CD1c-positive myeloid dendritic cell (primary cell): ENCODE results near the gene LCNL1.

Experiments used
- DNase-seq: peaks from one replicate; pipeline ENCODE4 v3.0.0-alpha.2; 2016; ENCODE audit errors: extremely low spot score

Gene LCNL1

GRCh38 chr9:136982232-136983051 is at the start of gene LCNL1:
Gene LCNL1, plus strand, starts transcription at chr9:136982993. Its CDS starts 594 bp downstream, at chr9:136983587.
- no peak for DNase-seq

- no peak for DNase-seq
Observed at GRCh38 chr9:136934277-136934676, 48.5 kb upstream of the LCNL1 start.

- DNase-seq = peak; percentile 24
Observed at GRCh38 chr9:136935651-136936050, 47.1 kb upstream of the LCNL1 start.

DNA sequence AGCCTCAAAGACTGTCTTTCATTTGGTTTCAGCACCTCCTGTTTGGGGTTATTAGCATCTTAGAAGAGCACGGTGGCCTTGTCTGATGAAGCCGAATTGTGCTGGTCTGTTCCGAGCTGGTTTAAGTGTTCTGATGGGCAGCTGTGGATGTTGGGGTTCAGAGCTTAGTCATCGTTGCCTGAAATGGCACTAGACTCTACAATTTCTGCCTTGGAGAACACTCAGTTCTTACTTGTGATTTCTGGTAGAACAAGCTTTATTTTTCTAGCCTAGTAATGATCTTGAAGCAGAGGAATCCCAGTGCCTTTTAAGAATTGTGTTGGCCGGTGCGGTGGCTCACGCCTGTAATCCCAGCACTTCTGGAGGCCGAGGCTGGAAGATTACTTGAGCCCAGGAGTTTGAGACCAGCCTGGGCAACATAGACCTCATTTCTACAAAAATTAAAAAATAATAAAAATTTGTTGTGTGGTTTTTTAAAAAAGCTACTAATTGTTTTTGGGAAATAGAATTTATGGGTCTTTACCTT is 46.1 kb upstream of the LCNL1 start:
- no peak for DNase-seq

- no peak for DNase-seq
Observed at GRCh38 chr9:136937186-136938001, 45.4 kb upstream of the LCNL1 start.

- no peak for DNase-seq
Observed at GRCh38 chr9:136939431-136939995, 43.3 kb upstream of the LCNL1 start.

DNA sequence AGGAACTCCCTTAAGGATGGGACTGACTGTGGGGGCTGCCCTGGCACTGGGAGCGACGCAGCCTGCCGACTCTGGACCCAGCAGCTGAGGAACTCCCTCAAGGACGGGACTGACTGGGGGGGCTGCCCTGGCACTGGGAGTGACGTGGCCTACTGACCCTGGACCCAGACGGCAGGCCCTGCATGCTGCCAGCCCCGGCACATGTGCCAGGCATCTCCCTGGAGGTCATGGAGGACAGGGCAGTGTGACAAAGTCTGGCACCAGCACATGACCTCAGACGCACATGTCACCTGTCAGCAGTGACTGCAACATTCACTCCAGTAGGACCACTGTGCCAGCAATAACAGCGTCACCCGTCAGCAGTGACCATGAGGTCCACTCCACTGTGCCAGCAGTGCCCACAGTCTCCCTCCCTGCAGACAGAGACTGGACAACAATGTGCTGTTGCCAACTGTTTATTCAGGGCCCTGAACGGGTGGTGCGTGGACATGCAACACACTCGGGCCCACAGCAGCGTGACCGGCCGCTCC is 42.7 kb upstream of the LCNL1 start:
- DNase-seq = no peak

DNA sequence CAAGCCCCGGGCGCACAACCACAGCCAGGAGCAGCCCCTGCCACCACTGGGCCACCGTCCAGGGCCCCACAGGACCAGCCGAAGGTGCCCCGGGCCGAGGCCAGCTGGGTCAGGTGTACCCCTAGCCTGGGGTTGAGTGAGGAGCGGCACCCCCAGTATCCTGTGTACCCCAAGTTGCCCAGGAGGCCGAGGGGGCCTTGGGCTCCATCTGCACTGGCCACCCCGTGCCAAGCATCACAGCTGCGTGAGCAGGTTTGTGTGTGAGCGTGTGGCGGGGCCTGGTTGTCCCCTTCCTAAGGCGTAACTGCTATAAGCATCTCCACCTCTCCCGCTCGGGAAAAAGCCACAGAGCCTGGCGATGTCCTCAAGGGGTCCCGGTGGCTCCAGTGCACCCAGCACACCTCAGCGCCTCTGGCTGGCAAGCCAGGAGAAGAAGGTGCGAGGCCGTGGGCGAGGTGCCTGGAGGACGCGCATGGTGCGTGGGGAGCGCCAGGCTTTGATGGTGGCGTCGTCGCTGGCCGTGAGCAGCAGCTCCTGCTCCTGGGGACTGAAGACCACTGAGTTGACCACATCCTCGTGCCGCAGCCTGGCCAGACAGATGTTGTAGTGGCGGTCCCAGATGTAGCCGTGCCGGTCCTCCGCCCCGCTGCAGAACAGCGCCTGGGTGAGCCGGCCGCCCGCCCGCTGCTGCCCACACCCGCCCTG is 42.1 kb upstream of the LCNL1 start:
- DNase-seq = no peak

DNA sequence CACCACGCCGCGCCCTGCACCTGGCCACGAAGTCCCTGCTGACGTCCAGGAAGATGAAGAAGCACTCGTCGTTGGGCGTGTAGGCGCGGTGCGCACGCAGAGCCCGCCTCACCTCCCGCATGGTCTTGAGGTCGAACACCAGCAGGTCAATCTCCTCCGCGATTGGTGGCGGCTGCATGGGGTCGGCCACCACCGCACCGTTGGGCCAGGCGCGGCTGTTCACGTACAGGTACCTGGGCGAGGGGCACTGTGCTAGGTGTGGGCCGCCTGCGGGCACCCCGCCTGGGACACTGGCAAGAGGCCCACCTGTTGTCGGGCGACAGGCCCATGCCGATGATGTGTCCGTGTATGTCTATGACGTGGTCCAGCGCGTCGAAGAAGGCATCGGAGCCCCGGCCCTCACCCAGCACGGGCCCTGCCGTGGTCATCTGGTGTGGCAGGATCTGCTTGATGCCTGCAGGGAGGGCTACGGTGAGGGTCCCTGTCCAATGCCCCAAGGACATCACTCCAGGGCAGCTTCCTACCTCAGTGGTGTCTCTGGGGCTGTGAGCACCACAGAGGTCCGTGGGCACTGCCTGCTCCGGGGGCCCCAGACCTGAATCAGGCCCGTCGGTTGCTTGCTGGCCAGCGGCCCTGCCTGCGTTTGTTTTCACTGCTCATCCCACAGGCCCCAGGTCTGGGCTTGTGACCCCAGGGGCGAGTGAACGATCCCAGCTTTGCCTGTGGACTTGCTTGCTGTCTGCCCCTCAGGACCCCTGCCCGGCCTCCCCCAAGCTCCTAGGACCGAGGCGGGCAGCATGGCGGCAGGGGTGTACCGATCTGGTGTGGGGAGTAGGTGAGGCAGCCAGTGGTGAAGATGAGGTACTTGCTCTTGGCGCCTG is 41.3 kb upstream of the LCNL1 start:
- no peak for DNase-seq

- DNase-seq = no peak
Observed at GRCh38 chr9:136942112-136942880, 40.5 kb upstream of the LCNL1 start.

- no peak for DNase-seq
Observed at GRCh38 chr9:136942881-136943230, 39.9 kb upstream of the LCNL1 start.

GRCh38 chr9:136943291-136944211 is 39.2 kb upstream of the LCNL1 start:
- DNase-seq = no peak

GRCh38 chr9:136944212-136944518 is 38.6 kb upstream of the LCNL1 start:
- DNase-seq = peak; percentile 78

DNA sequence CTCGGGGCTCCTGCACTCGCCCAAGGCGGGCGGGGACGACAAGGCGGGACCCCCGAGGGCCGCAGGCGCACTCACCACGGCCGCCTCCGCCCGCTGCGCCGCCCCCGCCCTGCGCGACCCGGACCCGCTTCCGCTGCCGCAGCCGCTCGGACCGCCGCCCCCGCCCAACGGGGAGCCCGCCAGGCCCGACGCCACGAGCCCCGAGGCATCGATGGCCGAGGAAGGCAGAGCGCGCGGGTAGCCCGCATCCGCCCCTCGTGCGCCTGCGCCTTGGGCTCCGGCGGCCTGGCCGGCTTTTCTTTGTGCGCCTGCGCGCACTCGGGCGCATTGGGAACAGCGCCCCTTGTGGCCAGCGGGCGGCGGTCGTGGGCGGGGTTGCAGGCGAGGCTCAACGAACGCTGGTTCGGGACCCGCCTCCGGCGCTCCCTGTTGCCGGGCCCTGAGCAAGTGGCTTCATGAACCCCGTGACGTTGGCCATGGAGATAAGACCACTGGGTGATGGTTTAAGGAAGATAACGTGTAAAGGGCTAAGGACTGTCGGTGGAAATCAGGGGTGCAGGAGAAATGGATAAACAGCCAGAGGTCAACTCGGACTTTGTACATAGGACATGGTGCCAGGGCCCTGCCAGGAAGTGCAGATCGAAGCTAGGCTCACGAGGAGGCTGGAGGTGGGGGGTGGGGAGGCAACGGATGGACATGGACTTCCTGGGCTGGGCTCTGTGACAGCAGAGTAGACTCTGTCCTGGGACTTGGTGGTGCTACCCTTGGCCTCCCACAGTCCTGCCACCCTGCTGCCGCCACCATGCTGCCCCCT is 38.1 kb upstream of the LCNL1 start, which contains the start of the genes C8G and FBXW5:
Gene C8G, plus strand, starts transcription at position 725 of the 814 bp plus-strand sequence. Its CDS starts 78 bp downstream, at position 803.
Gene FBXW5, minus strand, starts transcription at position 220 of the 814 bp plus-strand sequence. CDS start 655 bp downstream, outside the sequence.
- peak; percentile 99 for DNase-seq

GRCh38 chr9:136945333-136946227 is 37.2 kb upstream of the LCNL1 start:
- DNase-seq = no peak

DNA sequence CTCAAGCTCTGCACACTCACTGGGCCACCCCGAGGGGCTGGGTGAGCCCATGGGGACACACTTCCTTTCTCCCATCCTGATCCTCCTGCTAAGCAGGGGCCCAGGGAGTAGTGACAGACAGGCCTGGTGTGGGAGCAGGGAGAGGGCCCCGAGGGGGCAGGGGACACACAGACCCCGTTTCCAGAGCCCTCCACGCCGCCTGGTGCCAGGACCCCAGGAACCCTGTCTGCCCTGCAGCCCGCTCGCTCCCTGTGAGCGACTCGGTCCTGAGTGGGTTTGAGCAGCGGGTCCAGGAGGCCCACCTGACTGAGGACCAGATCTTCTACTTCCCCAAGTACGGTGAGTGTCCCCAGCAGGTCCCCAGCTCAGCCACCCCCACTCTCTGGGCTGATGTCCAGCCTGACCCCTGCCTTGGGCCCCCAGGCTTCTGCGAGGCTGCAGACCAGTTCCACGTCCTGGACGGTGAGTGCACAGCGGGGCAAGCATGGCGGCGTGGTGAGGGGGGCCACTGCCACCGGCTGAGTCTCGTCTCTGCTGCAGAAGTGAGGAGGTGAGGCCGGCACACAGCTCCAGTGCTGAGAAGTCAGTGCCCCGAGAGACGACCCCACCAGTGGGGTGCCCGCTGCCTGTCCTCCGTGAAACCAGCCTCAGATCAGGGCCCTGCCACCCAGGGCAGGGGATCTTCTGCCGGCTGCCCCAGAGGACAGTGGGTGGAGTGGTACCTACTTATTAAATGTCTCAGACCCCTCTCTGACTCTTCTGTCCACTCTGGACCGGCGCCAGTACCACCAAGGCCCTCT is 36.4 kb upstream of the LCNL1 start:
- no peak for DNase-seq
